Activated naive CD4-positive, alpha-beta T cell treated with anti-CD3 and anti-CD28 coated beads for 36 hours (primary cell): ENCODE results near the gene CYP2D6. TPM values are rescaled to one million over a fixed set of nuclear protein-coding genes. Genes with fewer than 3 reads are reported as not detected.
"Not testable (repeated sequence)": the region's sequence is repeated elsewhere in the genome, so short reads cannot be mapped to it uniquely, and the experiment has no call there.

ENCODE experiments used
- CTCF ChIA-PET: fragments of 350-600 bp; sonication (Branson Sonifier 250); formaldehyde crosslinking; loops from one replicate; lab custom pipeline; 2021; ENCODE audit warnings: antibody characterized with exemption; lab: Charles Lee
- DNase-seq: peaks from one replicate; pipeline ENCODE4 v3.0.0-alpha.2; 2020
- H3K27ac Mint-ChIP-seq: one replicate; pipeline ENCODE4 v1.8.0; 2021; ENCODE audit warnings: mild to moderate bottlenecking, mixed read lengths
- H3K27me3 Mint-ChIP-seq: one replicate; pipeline ENCODE4 v1.8.0; 2021; ENCODE audit warnings: low read depth, mixed read lengths
- H3K36me3 Mint-ChIP-seq: one replicate; pipeline ENCODE4 v1.8.0; 2021; ENCODE audit warnings: low read depth, mixed read lengths
- H3K4me1 Mint-ChIP-seq: one replicate; pipeline ENCODE4 v1.8.0; 2021; ENCODE audit warnings: low read depth, mixed read lengths
- H3K4me3 Mint-ChIP-seq: one replicate; pipeline ENCODE4 v1.8.0; 2021; ENCODE audit warnings: mild to moderate bottlenecking, moderate library complexity, mixed read lengths
- H3K9me3 Mint-ChIP-seq: one replicate; pipeline ENCODE4 v1.8.0; 2021; ENCODE audit warnings: mixed read lengths
- intact Hi-C: fragments of 100-400 bp; cut with micrococcal nuclease; formaldehyde crosslinking; loops from one replicate; pipeline ENCODE4 v1.15.1; 2023
- total RNA-seq, 2 experiments: library from RNA; stranded (reverse); gene quantifications; one replicate each; pipeline ENCODE4 v1.2.3, GENCODE V29; 2021

The CYP2D6 gene
- total RNA-seq: 1 to 10 TPM in 1 of 2 experiments, under 1 TPM in 1; 0.89 to 1.4 TPM

GRCh38 chr22:42130639-42131431 is at the start of gene CYP2D6:
Gene CYP2D6 (minus strand): TSS chr22:42130810. CDS start chr22:42130791, 19 bp downstream.
- H3K4me3 Mint-ChIP-seq, CTCF ChIA-PET, H3K9me3 Mint-ChIP-seq, intact Hi-C loops, DNase-seq, H3K36me3 Mint-ChIP-seq, H3K4me1 Mint-ChIP-seq, H3K27ac Mint-ChIP-seq, H3K27me3 Mint-ChIP-seq: not testable (repeated sequence)

GRCh38 chr22:42179616-42180015 is 49.0 kb upstream of the CYP2D6 start:
- H3K9me3 Mint-ChIP-seq: no peaks in the 10 kb centered on the region
- H3K27me3 Mint-ChIP-seq: no peaks in the 10 kb centered on the region
- H3K4me3 Mint-ChIP-seq: no peak overlapping the region
- H3K4me1 Mint-ChIP-seq: peaks cover 85% of the 10 kb centered on the region
- CTCF ChIA-PET: interaction anchor here (1.1 kb wide), 1 partner anchor 10 kb away, joined by 4 read pairs; no protein-coding TSS in a partner anchor
- H3K36me3 Mint-ChIP-seq: peaks cover 27% of the 10 kb centered on the region
- intact Hi-C loops: loop anchor here (5.0 kb wide), 3 partner anchors 38 to 258 kb away; no protein-coding TSS in a partner anchor
- no peak for DNase-seq
- peak overlapping the region; percentile 73 for H3K27ac Mint-ChIP-seq

- H3K4me3 Mint-ChIP-seq: no peak overlapping the region
- intact Hi-C loops: no loop called here
- CTCF ChIA-PET: interaction anchor here (0.6 to 1.1 kb wide), 2 partner anchors 9 to 28 kb away, joined by 3 to 4 read pairs; no protein-coding TSS in a partner anchor
- DNase-seq: no peak
- peak overlapping the region; percentile 53 for H3K27ac Mint-ChIP-seq
- H3K27me3 Mint-ChIP-seq: no peaks in the 10 kb centered on the region
- peaks cover 83% of the 10 kb centered on the region for H3K4me1 Mint-ChIP-seq
- H3K36me3 Mint-ChIP-seq: peaks cover 27% of the 10 kb centered on the region
- H3K9me3 Mint-ChIP-seq: no peaks in the 10 kb centered on the region
Observed at GRCh38 chr22:42178910-42179519, 48.4 kb upstream of the CYP2D6 start.

- no peak overlapping the region for H3K4me3 Mint-ChIP-seq
- CTCF ChIA-PET: no interaction called here
Observed at GRCh38 chr22:42177891-42178336, 47.3 kb upstream of the CYP2D6 start.

GRCh38 chr22:42176255-42176915 is 45.8 kb upstream of the CYP2D6 start:
- intact Hi-C loops: no loop called here
- DNase-seq: no peak
- H3K27me3 Mint-ChIP-seq: no peaks in the 10 kb centered on the region
- H3K9me3 Mint-ChIP-seq: no peaks in the 10 kb centered on the region
- CTCF ChIA-PET: no interaction called here
- peaks cover 72% of the 10 kb centered on the region for H3K4me1 Mint-ChIP-seq
- H3K4me3 Mint-ChIP-seq: no peak overlapping the region
- peaks cover 27% of the 10 kb centered on the region for H3K36me3 Mint-ChIP-seq
- peak overlapping the region; percentile 48 for H3K27ac Mint-ChIP-seq

More at GRCh38 chr22:42177891-42178336, 47.3 kb upstream of the CYP2D6 start:
- Mint-ChIP-seq H3K27ac (peak overlapping the region; percentile 87), H3K36me3 (peaks cover 27% of the 10 kb centered on the region), H3K4me1 (peaks cover 80% of the 10 kb centered on the region), H3K27me3 (no peaks in the 10 kb centered on the region), H3K9me3 (no peaks in the 10 kb centered on the region)
- no peak for DNase-seq
- intact Hi-C loops: no loop called here

- Mint-ChIP-seq H3K36me3 (peaks cover 29% of the 10 kb centered on the region), H3K4me3 (no peak overlapping the region), H3K9me3 (no peaks in the 10 kb centered on the region), H3K27ac (no peak overlapping the region), H3K27me3 (no peaks in the 10 kb centered on the region), H3K4me1 (peaks cover 50% of the 10 kb centered on the region)
- DNase-seq: no peak
- CTCF ChIA-PET: no interaction called here
- intact Hi-C loops: no loop called here
Observed at GRCh38 chr22:42174062-42174461, 43.5 kb upstream of the CYP2D6 start.

GRCh38 chr22:42173183-42173926 is 42.7 kb upstream of the CYP2D6 start:
- H3K27ac Mint-ChIP-seq: no peak overlapping the region

GRCh38 chr22:42172773-42173172 is 42.2 kb upstream of the CYP2D6 start:
- Mint-ChIP-seq H3K27ac (no peak overlapping the region), H3K4me3 (no peak overlapping the region), H3K36me3 (peaks cover 19% of the 10 kb centered on the region), H3K9me3 (no peaks in the 10 kb centered on the region), H3K27me3 (no peaks in the 10 kb centered on the region), H3K4me1 (peaks cover 37% of the 10 kb centered on the region)
- DNase-seq: no peak
- CTCF ChIA-PET: interaction anchor here (0.8 to 1.3 kb wide), 2 partner anchors 11 to 15 kb away, joined by 3 to 5 read pairs; no protein-coding TSS in a partner anchor
- intact Hi-C loops: no loop called here

More at GRCh38 chr22:42173183-42173926, 42.7 kb upstream of the CYP2D6 start:
- DNase-seq: no peak
- no peaks in the 10 kb centered on the region for H3K9me3 Mint-ChIP-seq
- CTCF ChIA-PET: interaction anchor here (1.3 kb wide), 1 partner anchor 14 kb away, joined by 5 read pairs; no protein-coding TSS in a partner anchor
- intact Hi-C loops: no loop called here
- no peaks in the 10 kb centered on the region for H3K27me3 Mint-ChIP-seq
- H3K36me3 Mint-ChIP-seq: peaks cover 24% of the 10 kb centered on the region
- H3K4me1 Mint-ChIP-seq: peaks cover 43% of the 10 kb centered on the region
- H3K4me3 Mint-ChIP-seq: no peak overlapping the region

GRCh38 chr22:42171946-42172719 is 41.5 kb upstream of the CYP2D6 start:
- no peaks in the 10 kb centered on the region for H3K27me3 Mint-ChIP-seq
- H3K9me3 Mint-ChIP-seq: no peaks in the 10 kb centered on the region
- intact Hi-C loops: no loop called here
- H3K4me3 Mint-ChIP-seq: no peak overlapping the region
- H3K4me1 Mint-ChIP-seq: peaks cover 31% of the 10 kb centered on the region
- CTCF ChIA-PET: interaction anchor here (0.8 to 1.8 kb wide), 3 partner anchors 12 to 96 kb away, joined by 3 to 5 read pairs (median 5); no protein-coding TSS in a partner anchor
- no peak overlapping the region for H3K27ac Mint-ChIP-seq
- H3K36me3 Mint-ChIP-seq: peaks cover 15% of the 10 kb centered on the region
- DNase-seq: no peak

GRCh38 chr22:42171417-42171816 is 40.8 kb upstream of the CYP2D6 start:
- Mint-ChIP-seq H3K4me3 (no peak overlapping the region), H3K36me3 (peaks cover 12% of the 10 kb centered on the region), H3K9me3 (no peaks in the 10 kb centered on the region), H3K4me1 (peaks cover 24% of the 10 kb centered on the region), H3K27ac (no peak overlapping the region), H3K27me3 (no peaks in the 10 kb centered on the region)
- CTCF ChIA-PET: interaction anchor here (1.8 kb wide), 1 partner anchor 97 kb away, joined by 5 read pairs; no protein-coding TSS in a partner anchor
- intact Hi-C loops: no loop called here
- DNase-seq: no peak

GRCh38 chr22:42170946-42171345 is 40.3 kb upstream of the CYP2D6 start:
- H3K9me3 Mint-ChIP-seq: no peaks in the 10 kb centered on the region
- no peaks in the 10 kb centered on the region for H3K27me3 Mint-ChIP-seq
- H3K36me3 Mint-ChIP-seq: peaks cover 7% of the 10 kb centered on the region
- intact Hi-C loops: no loop called here
- H3K4me3 Mint-ChIP-seq: no peak overlapping the region
- no peak overlapping the region for H3K27ac Mint-ChIP-seq
- no peak for DNase-seq
- peaks cover 19% of the 10 kb centered on the region for H3K4me1 Mint-ChIP-seq
- CTCF ChIA-PET: interaction anchor here (0.6 to 1.8 kb wide), 2 partner anchors 98 to 1176 kb away, joined by 3 to 5 read pairs; no protein-coding TSS in a partner anchor
